HepG2 (cell line): Measurements from ENCODE around the gene SYT13. TPM values are rescaled to one million over a fixed set of nuclear protein-coding genes. Genes with fewer than 3 reads are reported as not detected.

Experiments used
- ATAC-seq: fragments of 200-7000 bp; cut with Tn5 transposase; 3 replicates; pipeline ENCODE4 v1.9.1; 2020; ENCODE audit warnings: mild to moderate bottlenecking, moderate library complexity
- BruUV-seq: library from RNA; stranded (reverse); fragments of 400-500 nt; replicated peaks from 2 replicates; lab custom pipeline; 2021; lab: Mats Ljungman, UMichigan
- CTCF ChIA-PET: fragments of 300-600 bp; formaldehyde crosslinking; extraction: SDS; loops from one replicate; lab custom pipeline; 2021; ENCODE audit warnings: low total read pairs, inconsistent platforms, low intra/inter-chr PET ratio; lab: Yijun Ruan, JAX
- POLR2A ChIA-PET: fragments of 350-600 bp; sonication (Branson Sonifier 250); formaldehyde crosslinking; loops from one replicate; lab custom pipeline; 2020; ENCODE audit warnings: antibody characterized with exemption, inconsistent platforms; lab: Yijun Ruan, JAX
- DNase-seq: peaks from one replicate; pipeline ENCODE4 v3.0.0-alpha.2; 2015; ENCODE audit warnings: low spot score
- FAIRE-seq: peaks from 3 replicates; lab custom pipeline; 2011; peaks lifted over from hg19 to GRCh38; lab: Jason Lieb, UNC
- H2AFZ ChIP-seq: one replicate; pipeline ENCODE4 v1.6.1; 2011; ENCODE audit warnings: low read length, inconsistent platforms
- H3K27ac ChIP-seq: fragments of 300-600 bp; 3 replicates; pipeline ENCODE4 v1.8.0; 2011; ENCODE audit warnings: mixed run types, mild to moderate bottlenecking, mixed read lengths, low read length, inconsistent platforms; ENCODE audit not compliant: insufficient read depth; ENCODE audit errors: extremely low read length
- H3K27me3 ChIP-seq, 2 experiments: fragments of 200-600 bp in 1 of 2; 2 replicates in 1 of 2; 3 replicates in 1 of 2; pipeline versions ENCODE4 v1.6.0 to v1.8.0; 2011; ENCODE audit warnings: low read length in 2 of 2, mild to moderate bottlenecking in 2 of 2, moderate library complexity in 2 of 2, inconsistent platforms in 1 of 2; ENCODE audit not compliant: insufficient read depth in 2 of 2, control insufficient read depth in 1 of 2
- H3K36me3 ChIP-seq, 2 experiments: fragments of 200-600 bp in 1 of 2; replicated peaks in 1 of 2; 2 replicates in 1 of 2; 3 replicates in 1 of 2; pipeline versions ENCODE4 v1.5.1 to v1.8.0; 2011; ENCODE audit warnings: low read length in 2 of 2, inconsistent platforms in 1 of 2; ENCODE audit not compliant: insufficient read depth in 2 of 2, control insufficient read depth in 1 of 2
- H3K4me1 ChIP-seq: 2 replicates; pipeline ENCODE4 v1.5.1; 2012; ENCODE audit warnings: low read length, inconsistent platforms; ENCODE audit not compliant: insufficient read depth
- H3K4me2 ChIP-seq: 2 replicates; pipeline ENCODE4 v1.6.0; 2011; ENCODE audit warnings: low read depth, low read length, inconsistent platforms
- H3K4me3 ChIP-seq, 3 experiments: fragments of 200-600 bp in 1 of 3; sonication (generic), shearing (Covaris generic) in 1 of 3; replicated peaks in 1 of 3; 2 replicates each; pipeline ENCODE4 v1.5.1; 2011 to 2016; ENCODE audit warnings: low read length in 3 of 3, inconsistent platforms in 2 of 3, low read depth in 2 of 3, mild to moderate bottlenecking in 2 of 3, control low read depth in 1 of 3, mixed read lengths in 1 of 3; ENCODE audit not compliant: insufficient read depth in 1 of 3
- H3K79me2 ChIP-seq: one replicate; pipeline ENCODE4 v1.6.1; 2011; ENCODE audit warnings: low read length, inconsistent platforms; ENCODE audit not compliant: insufficient read depth
- H3K9ac ChIP-seq: 2 replicates; pipeline ENCODE4 v1.6.0; 2011; ENCODE audit warnings: mild to moderate bottlenecking, low read depth, low read length, inconsistent platforms; ENCODE audit not compliant: insufficient read depth
- H3K9me3 ChIP-seq: 2 replicates; pipeline ENCODE4 v1.5.1; 2012; ENCODE audit warnings: mild to moderate bottlenecking, low read length
- H4K20me1 ChIP-seq: 2 replicates; pipeline ENCODE4 v1.6.0; 2011; ENCODE audit warnings: inconsistent platforms, mild to moderate bottlenecking, low read length, moderate library complexity; ENCODE audit not compliant: insufficient read depth
- ARNT2 ChIP-seq: sonication (generic); formaldehyde crosslinking; IDR thresholded peaks from 2 replicates; pipeline ENCODE4 v1.8.0; 2022; ENCODE audit warnings: mild to moderate bottlenecking, low read depth, missing genetic modification reagents, moderate library complexity
- MED13 ChIP-seq: sonication (generic); formaldehyde crosslinking; IDR thresholded peaks from 2 replicates; pipeline ENCODE4 v1.5.0; 2020; ENCODE audit warnings: missing genetic modification reagents
- RXRB ChIP-seq: IDR thresholded peaks from 2 replicates; pipeline ENCODE4 v1.6.1; 2016; ENCODE audit warnings: borderline replicate concordance, missing genetic modification reagents, missing compliant biosample characterization
- SATB2 ChIP-seq: sonication (generic); formaldehyde crosslinking; IDR thresholded peaks from 2 replicates; pipeline ENCODE4 v1.5.0; 2020; ENCODE audit warnings: missing genetic modification reagents
- TSC22D2 ChIP-seq: sonication (generic); formaldehyde crosslinking; IDR thresholded peaks from 2 replicates; pipeline ENCODE4 v1.5.1; 2020; ENCODE audit warnings: missing genetic modification reagents, mild to moderate bottlenecking, borderline replicate concordance
- ZNF619 ChIP-seq: sonication (generic); formaldehyde crosslinking; IDR thresholded peaks from 2 replicates; pipeline ENCODE4 v1.4.0; 2020; ENCODE audit warnings: mild to moderate bottlenecking, missing genetic modification reagents
- WGBS: methylation state at CpG from one replicate; pipeline ENCODE4 v1.1.6; 2017; ENCODE audit warnings: low lambda C conversion rate; 5-methylcytosine and 5-hydroxymethylcytosine counted together
- in situ Hi-C: cut with HindIII; loops from 2 replicates; pipeline ENCODE4 v1.10.0; 2017; ENCODE audit warnings: low pct_unique_long_range_greater_than_20kb; ENCODE audit not compliant: extremely low pct_ligation_motif_present
- intact Hi-C: fragments of 100-400 bp; cut with micrococcal nuclease; formaldehyde crosslinking; loops from one replicate; pipeline ENCODE4 v1.10.0; 2022; ENCODE audit not compliant: unreplicated experiment
- polyA plus RNA-seq, 8 experiments: library from polyadenylated mRNA; depleted of rRNA in 3 of 8; stranded (reverse) in 7 of 8; unstranded in 1 of 8; fragments of >200 nt; fragmentation: Illumina TruSeq in 4 of 8; extraction: Trizol in 4 of 8; gene quantifications; 2 replicates each; pipeline versions ENCODE4 v1.2.1 to v1.2.3, GENCODE V29; 2011 to 2016; ENCODE audit warnings: low read depth in 4 of 8, missing spikeins in 1 of 8, mixed read lengths in 1 of 8; ENCODE audit not compliant: insufficient read depth in 1 of 8
- total RNA-seq, 5 experiments: library from RNA; depleted of rRNA; stranded (reverse); fragments of >200 nt; fragmentation: Illumina TruSeq; extraction: Trizol; gene quantifications; 2 replicates each; pipeline ENCODE4 v1.2.3, GENCODE V29; 2016; ENCODE audit warnings: low read depth in 1 of 5
- TF ChIP-seq, protein P1 (sequence below): sonication (generic); formaldehyde crosslinking; IDR thresholded peaks from 2 replicates; pipeline ENCODE4 v1.5.1; 2020; ENCODE audit warnings: mild to moderate bottlenecking, missing genetic modification reagents, borderline replicate concordance
- TF ChIP-seq, protein P2 (sequence below): sonication (generic); formaldehyde crosslinking; IDR thresholded peaks from 2 replicates; pipeline ENCODE4 v1.5.1; 2020; ENCODE audit warnings: missing genetic modification reagents, mild to moderate bottlenecking, borderline replicate concordance
- TF ChIP-seq, protein P3 (sequence below): sonication (generic); formaldehyde crosslinking; IDR thresholded peaks from 2 replicates; pipeline ENCODE4 v1.8.0; 2022; ENCODE audit warnings: missing genetic modification reagents, mild to moderate bottlenecking, moderate library complexity, borderline replicate concordance
- TF ChIP-seq, protein P4 (sequence below): sonication (generic); formaldehyde crosslinking; IDR thresholded peaks from 2 replicates; pipeline ENCODE4 v1.5.0; 2020; ENCODE audit warnings: missing genetic modification reagents
- TF ChIP-seq, protein P5 (sequence below): fragments of 450-650 bp; IDR thresholded peaks from 2 replicates; pipeline ENCODE4 v1.6.1; 2016

Gene SYT13
- total and polyA plus RNA-seq, 2 of the 13 experiments (the other 11 are each of a cell fraction or from before 2014, with no cell fraction given) = 0.02 to 0.13 TPM

DNA sequence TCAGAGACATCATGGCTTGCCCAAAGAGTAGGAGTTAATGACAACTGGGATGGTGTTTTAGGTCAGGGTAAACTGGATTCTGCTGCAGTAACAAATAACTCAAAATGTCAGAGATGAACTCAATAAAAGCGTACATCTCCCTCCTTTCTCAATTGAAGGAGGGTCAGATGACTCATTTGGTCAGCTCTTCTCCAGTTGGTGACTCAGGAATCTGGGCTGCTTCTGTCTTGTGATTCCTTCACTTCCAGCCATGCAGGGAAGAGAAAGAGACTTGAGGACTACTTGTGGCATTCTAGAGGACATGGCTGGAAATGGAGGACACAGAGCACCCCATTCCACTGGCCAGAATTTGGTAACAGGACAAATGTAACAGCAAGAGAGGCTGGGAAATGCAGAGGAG is 3.2 kb upstream of the SYT13 start:
- Histone ChIP-seq H3K79me2 (no peaks in the 10 kb centered on the region), H3K27me3 (peaks cover 4 to 27% of the 10 kb centered on the region in 2 experiments; a peak in 4 of 5 replicates), H3K9ac (no peak overlapping the region), H3K36me3 (no peaks in the 10 kb centered on the region), H3K4me1 (no peaks in the 10 kb centered on the region), H3K4me2 (no peak overlapping the region), H2AFZ (no peak overlapping the region), H3K9me3 (no peaks in the 10 kb centered on the region), H3K4me3 (no peak overlapping the region), H3K27ac (no peak overlapping the region), H4K20me1 (no peaks in the 10 kb centered on the region)
- intact Hi-C loops (no loop called here), in situ Hi-C loops (no loop called here)
- CTCF ChIA-PET = interaction anchor here (1.6 kb wide), 1 partner anchor 179 kb away, joined by 4 read pairs; no protein-coding TSS in a partner anchor
- 0% methylated on average over 1 of the region's 1 CpG for WGBS
- POLR2A ChIA-PET = no interaction called here
- ATAC-seq (no peak), DNase-seq (no peak), FAIRE-seq (no peak)
- BruUV-seq = no TSS peak
- TF ChIP-seq, protein P1, sequence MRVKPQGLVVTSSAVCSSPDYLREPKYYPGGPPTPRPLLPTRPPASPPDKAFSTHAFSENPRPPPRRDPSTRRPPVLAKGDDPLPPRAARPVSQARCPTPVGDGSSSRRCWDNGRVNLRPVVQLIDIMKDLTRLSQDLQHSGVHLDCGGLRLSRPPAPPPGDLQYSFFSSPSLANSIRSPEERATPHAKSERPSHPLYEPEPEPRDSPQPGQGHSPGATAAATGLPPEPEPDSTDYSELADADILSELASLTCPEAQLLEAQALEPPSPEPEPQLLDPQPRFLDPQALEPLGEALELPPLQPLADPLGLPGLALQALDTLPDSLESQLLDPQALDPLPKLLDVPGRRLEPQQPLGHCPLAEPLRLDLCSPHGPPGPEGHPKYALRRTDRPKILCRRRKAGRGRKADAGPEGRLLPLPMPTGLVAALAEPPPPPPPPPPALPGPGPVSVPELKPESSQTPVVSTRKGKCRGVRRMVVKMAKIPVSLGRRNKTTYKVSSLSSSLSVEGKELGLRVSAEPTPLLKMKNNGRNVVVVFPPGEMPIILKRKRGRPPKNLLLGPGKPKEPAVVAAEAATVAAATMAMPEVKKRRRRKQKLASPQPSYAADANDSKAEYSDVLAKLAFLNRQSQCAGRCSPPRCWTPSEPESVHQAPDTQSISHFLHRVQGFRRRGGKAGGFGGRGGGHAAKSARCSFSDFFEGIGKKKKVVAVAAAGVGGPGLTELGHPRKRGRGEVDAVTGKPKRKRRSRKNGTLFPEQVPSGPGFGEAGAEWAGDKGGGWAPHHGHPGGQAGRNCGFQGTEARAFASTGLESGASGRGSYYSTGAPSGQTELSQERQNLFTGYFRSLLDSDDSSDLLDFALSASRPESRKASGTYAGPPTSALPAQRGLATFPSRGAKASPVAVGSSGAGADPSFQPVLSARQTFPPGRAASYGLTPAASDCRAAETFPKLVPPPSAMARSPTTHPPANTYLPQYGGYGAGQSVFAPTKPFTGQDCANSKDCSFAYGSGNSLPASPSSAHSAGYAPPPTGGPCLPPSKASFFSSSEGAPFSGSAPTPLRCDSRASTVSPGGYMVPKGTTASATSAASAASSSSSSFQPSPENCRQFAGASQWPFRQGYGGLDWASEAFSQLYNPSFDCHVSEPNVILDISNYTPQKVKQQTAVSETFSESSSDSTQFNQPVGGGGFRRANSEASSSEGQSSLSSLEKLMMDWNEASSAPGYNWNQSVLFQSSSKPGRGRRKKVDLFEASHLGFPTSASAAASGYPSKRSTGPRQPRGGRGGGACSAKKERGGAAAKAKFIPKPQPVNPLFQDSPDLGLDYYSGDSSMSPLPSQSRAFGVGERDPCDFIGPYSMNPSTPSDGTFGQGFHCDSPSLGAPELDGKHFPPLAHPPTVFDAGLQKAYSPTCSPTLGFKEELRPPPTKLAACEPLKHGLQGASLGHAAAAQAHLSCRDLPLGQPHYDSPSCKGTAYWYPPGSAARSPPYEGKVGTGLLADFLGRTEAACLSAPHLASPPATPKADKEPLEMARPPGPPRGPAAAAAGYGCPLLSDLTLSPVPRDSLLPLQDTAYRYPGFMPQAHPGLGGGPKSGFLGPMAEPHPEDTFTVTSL (CRISPR knock-in tag) = no peak
- TF ChIP-seq, protein P2, sequence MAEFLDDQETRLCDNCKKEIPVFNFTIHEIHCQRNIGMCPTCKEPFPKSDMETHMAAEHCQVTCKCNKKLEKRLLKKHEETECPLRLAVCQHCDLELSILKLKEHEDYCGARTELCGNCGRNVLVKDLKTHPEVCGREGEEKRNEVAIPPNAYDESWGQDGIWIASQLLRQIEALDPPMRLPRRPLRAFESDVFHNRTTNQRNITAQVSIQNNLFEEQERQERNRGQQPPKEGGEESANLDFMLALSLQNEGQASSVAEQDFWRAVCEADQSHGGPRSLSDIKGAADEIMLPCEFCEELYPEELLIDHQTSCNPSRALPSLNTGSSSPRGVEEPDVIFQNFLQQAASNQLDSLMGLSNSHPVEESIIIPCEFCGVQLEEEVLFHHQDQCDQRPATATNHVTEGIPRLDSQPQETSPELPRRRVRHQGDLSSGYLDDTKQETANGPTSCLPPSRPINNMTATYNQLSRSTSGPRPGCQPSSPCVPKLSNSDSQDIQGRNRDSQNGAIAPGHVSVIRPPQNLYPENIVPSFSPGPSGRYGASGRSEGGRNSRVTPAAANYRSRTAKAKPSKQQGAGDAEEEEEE (CRISPR knock-in tag) = no peak
- TF ChIP-seq, protein P3, sequence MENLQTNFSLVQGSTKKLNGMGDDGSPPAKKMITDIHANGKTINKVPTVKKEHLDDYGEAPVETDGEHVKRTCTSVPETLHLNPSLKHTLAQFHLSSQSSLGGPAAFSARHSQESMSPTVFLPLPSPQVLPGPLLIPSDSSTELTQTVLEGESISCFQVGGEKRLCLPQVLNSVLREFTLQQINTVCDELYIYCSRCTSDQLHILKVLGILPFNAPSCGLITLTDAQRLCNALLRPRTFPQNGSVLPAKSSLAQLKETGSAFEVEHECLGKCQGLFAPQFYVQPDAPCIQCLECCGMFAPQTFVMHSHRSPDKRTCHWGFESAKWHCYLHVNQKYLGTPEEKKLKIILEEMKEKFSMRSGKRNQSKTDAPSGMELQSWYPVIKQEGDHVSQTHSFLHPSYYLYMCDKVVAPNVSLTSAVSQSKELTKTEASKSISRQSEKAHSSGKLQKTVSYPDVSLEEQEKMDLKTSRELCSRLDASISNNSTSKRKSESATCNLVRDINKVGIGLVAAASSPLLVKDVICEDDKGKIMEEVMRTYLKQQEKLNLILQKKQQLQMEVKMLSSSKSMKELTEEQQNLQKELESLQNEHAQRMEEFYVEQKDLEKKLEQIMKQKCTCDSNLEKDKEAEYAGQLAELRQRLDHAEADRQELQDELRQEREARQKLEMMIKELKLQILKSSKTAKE (CRISPR knock-in tag) = no peak
- TF ChIP-seq, protein P4, sequence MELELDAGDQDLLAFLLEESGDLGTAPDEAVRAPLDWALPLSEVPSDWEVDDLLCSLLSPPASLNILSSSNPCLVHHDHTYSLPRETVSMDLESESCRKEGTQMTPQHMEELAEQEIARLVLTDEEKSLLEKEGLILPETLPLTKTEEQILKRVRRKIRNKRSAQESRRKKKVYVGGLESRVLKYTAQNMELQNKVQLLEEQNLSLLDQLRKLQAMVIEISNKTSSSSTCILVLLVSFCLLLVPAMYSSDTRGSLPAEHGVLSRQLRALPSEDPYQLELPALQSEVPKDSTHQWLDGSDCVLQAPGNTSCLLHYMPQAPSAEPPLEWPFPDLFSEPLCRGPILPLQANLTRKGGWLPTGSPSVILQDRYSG (CRISPR knock-in tag) = no peak
- TF ChIP-seq RXRB (CRISPR knock-in tag) (no peak), MED13 (CRISPR knock-in tag) (no peak), SATB2 (no peak), ZNF619 (CRISPR knock-in tag) (no peak), ARNT2 (CRISPR knock-in tag) (no peak), TSC22D2 (no peak)
- TF ChIP-seq, protein P5, sequence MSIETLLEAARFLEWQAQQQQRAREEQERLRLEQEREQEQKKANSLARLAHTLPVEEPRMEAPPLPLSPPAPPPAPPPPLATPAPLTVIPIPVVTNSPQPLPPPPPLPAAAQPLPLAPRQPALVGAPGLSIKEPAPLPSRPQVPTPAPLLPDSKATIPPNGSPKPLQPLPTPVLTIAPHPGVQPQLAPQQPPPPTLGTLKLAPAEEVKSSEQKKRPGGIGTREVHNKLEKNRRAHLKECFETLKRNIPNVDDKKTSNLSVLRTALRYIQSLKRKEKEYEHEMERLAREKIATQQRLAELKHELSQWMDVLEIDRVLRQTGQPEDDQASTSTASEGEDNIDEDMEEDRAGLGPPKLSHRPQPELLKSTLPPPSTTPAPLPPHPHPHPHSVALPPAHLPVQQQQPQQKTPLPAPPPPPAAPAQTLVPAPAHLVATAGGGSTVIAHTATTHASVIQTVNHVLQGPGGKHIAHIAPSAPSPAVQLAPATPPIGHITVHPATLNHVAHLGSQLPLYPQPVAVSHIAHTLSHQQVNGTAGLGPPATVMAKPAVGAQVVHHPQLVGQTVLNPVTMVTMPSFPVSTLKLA = no peak
